SU-DHL-6 (cell line): ENCODE measurements around the gene WDR64.

Experiments
- H2AFZ ChIP-seq: fragments of 200-600 bp; sonication (generic); 2 replicates; pipeline ENCODE4 v1.6.1; 2014; ENCODE audit warnings: low read depth, mild to moderate bottlenecking, moderate library complexity, mixed read lengths, antibody characterized with exemption, low read length; ENCODE audit not compliant: severe bottlenecking
- H3F3A ChIP-seq: fragments of 200-600 bp; shearing (Covaris generic); 2 replicates; pipeline ENCODE4 v1.6.0; 2016; ENCODE audit warnings: antibody characterized with exemption, mild to moderate bottlenecking; ENCODE audit not compliant: insufficient read depth
- H3K27ac ChIP-seq: fragments of 200-600 bp; sonication (generic); 2 replicates; pipeline ENCODE4 v1.5.1; 2016; ENCODE audit warnings: low read depth, mild to moderate bottlenecking, low read length, moderate library complexity, mixed read lengths
- H3K27me3 ChIP-seq: fragments of 200-600 bp; sonication (generic), shearing (Covaris generic); 2 replicates; pipeline ENCODE4 v1.6.0; 2014; ENCODE audit warnings: mild to moderate bottlenecking, low read length
- H3K36me3 ChIP-seq: fragments of 200-600 bp; sonication (generic); 2 replicates; pipeline ENCODE4 v1.6.1; 2014; ENCODE audit warnings: mild to moderate bottlenecking, low read length, mixed read lengths
- H3K4me2 ChIP-seq: fragments of 300-600, 200-600 bp; shearing (Covaris generic), sonication (generic); 2 replicates; pipeline ENCODE4 v1.6.0; 2014; ENCODE audit warnings: low read length, low read depth, mild to moderate bottlenecking; ENCODE audit not compliant: poor library complexity, severe bottlenecking
- H3K4me3 ChIP-seq: fragments of 200-600 bp; sonication (generic); 2 replicates; pipeline ENCODE4 v1.5.1; 2014; ENCODE audit warnings: antibody characterized with exemption, low read length, mild to moderate bottlenecking, mixed read lengths; ENCODE audit not compliant: insufficient read depth, poor library complexity, severe bottlenecking
- H3K79me2 ChIP-seq: fragments of 200-600 bp; sonication (generic); 2 replicates; pipeline ENCODE4 v1.6.1; 2014; ENCODE audit warnings: mild to moderate bottlenecking, low read length, moderate library complexity; ENCODE audit not compliant: insufficient read depth
- H3K9ac ChIP-seq: fragments of 200-600 bp; sonication (generic); 2 replicates; pipeline ENCODE4 v1.7.0; 2014; ENCODE audit warnings: mild to moderate bottlenecking, low read length
- H3K9me2 ChIP-seq: fragments of 200-600 bp; sonication (generic); replicated peaks from 2 replicates; pipeline ENCODE4 v1.6.1; 2014; ENCODE audit warnings: low read length; ENCODE audit not compliant: insufficient read depth
- H3K9me3 ChIP-seq: fragments of 200-600 bp; sonication (generic); 2 replicates; pipeline ENCODE4 v1.6.1; 2014; ENCODE audit warnings: low read length, mixed read lengths; ENCODE audit not compliant: insufficient read depth
- H4K20me1 ChIP-seq: fragments of 200-600 bp; sonication (generic); 2 replicates; pipeline ENCODE4 v1.6.1; 2014; ENCODE audit warnings: low read depth, mild to moderate bottlenecking, antibody characterized with exemption, low read length, moderate library complexity, mixed read lengths
- CTCF ChIP-seq: fragments of 200-600 bp; sonication (generic); IDR thresholded peaks from one replicate; pipeline ENCODE4 v1.5.1; 2017; ENCODE audit warnings: antibody characterized with exemption, mild to moderate bottlenecking, low read length, moderate library complexity; ENCODE audit not compliant: insufficient read depth, poor library complexity, severe bottlenecking
- EZH2phosphoT487 ChIP-seq: fragments of 200-600 bp; sonication (generic), shearing (Covaris generic); conservative IDR thresholded peaks from 2 replicates; pipeline ENCODE4 v1.6.1; 2018; ENCODE audit warnings: mild to moderate bottlenecking, antibody characterized with exemption, low read length, moderate library complexity, mixed read lengths

The WDR64 gene

GRCh38 chr1:241707442-241707841 lies 55.4 kb downstream of the WDR64 start:
- Histone ChIP-seq H3K4me2 (no peak overlapping the region), H3K27me3 (no peaks in the 10 kb centered on the region), H3K36me3 (no peaks in the 10 kb centered on the region), H3K9me2 (no peaks in the 10 kb centered on the region), H3K79me2 (no peaks in the 10 kb centered on the region), H3K27ac (no peak overlapping the region), H3F3A (no peaks in the 10 kb centered on the region), H4K20me1 (no peaks in the 10 kb centered on the region), H3K9ac (no peak overlapping the region), H3K4me3 (no peak overlapping the region), H3K9me3 (no peaks in the 10 kb centered on the region), H2AFZ (no peak overlapping the region)
- no peak for TF ChIP-seq CTCF
- no peak for TF ChIP-seq EZH2phosphoT487

GRCh38 chr1:241711326-241711725 lies 59.2 kb downstream of the WDR64 start:
- TF ChIP-seq CTCF (no peak), EZH2phosphoT487 (no peak)
- Histone ChIP-seq H3K27ac (no peak overlapping the region), H3F3A (no peaks in the 10 kb centered on the region), H2AFZ (no peak overlapping the region), H3K9me3 (no peaks in the 10 kb centered on the region), H3K9me2 (no peaks in the 10 kb centered on the region), H3K4me3 (no peak overlapping the region), H3K9ac (no peak overlapping the region), H3K27me3 (no peaks in the 10 kb centered on the region), H3K36me3 (no peaks in the 10 kb centered on the region), H3K4me2 (no peak overlapping the region), H3K79me2 (no peaks in the 10 kb centered on the region), H4K20me1 (no peaks in the 10 kb centered on the region)

GRCh38 chr1:241713316-241713715 lies 61.2 kb downstream of the WDR64 start:
- no peaks in the 10 kb centered on the region for H3K27me3 ChIP-seq

More at GRCh38 chr1:241713316-241713715, 61.2 kb downstream of the WDR64 start:
- TF ChIP-seq CTCF (no peak), EZH2phosphoT487 (no peak)
- H3K4me3 ChIP-seq: no peak overlapping the region
- no peak overlapping the region for H3K27ac ChIP-seq
- no peaks in the 10 kb centered on the region for H3K36me3 ChIP-seq
- H4K20me1 ChIP-seq: no peaks in the 10 kb centered on the region
- no peaks in the 10 kb centered on the region for H3K9me2 ChIP-seq
- H3K79me2 ChIP-seq: no peaks in the 10 kb centered on the region
- H2AFZ ChIP-seq: no peak overlapping the region
- no peak overlapping the region for H3K9ac ChIP-seq
- no peak overlapping the region for H3K4me2 ChIP-seq
- no peaks in the 10 kb centered on the region for H3K9me3 ChIP-seq
- no peaks in the 10 kb centered on the region for H3F3A ChIP-seq
